ENCODE results near the gene TTC34. TPM values are rescaled to one million over a fixed set of nuclear protein-coding genes. Genes with fewer than 3 reads are reported as not detected.

Gene TTC34
- total RNA-seq, 2 experiments from 2014 or later = 1.1 TPM

DNA sequence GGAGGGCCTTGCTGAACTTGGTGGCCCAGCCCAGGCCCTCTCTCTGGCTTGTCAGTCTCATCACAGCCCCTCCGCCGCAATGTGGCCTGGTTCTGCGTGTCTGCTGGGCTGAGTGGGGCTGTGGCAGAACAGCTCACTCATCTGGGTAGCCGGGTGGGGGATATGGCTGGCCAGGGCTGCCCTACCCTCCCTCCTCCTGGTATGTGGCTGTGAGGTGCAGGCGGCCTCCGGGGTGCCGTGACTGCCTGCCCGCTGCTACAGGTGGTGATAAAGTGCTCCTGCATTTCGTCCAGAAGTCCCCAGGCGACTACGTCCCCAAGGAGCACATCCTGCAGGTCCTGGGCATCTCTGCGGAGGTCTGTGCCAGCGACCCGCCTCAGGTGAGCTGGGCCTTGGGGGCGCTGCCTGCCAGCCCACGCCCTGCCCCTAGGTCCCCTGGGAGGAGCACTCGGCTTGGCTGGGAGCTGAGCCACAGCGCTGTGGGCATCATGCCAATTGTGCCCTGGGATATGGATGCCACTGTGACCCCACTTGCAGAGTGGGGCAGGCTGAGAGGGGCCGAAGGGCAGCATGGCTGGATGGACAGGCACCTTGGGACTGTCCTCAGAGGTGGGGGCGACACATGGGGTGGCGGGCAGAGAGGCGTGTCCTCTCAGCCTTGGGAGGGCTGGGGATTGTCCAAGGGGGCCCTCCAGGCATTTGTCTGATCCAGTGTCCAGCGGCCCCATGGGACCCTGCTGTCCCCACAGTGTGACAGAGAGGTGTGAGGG, 212.6 kb downstream of the TTC34 start:
- Mint-ChIP-seq H3K4me3 (no peak overlapping the region), H3K36me3 (no peaks in the 10 kb centered on the region), H3K27ac (no peak overlapping the region), H3K27me3 (no peaks in the 10 kb centered on the region), H3K9me3 (ENCODE audit: low read depth) (no peaks in the 10 kb centered on the region), H3K4me1 (peaks cover 19% of the 10 kb centered on the region)
- no peak for ATAC-seq
- DNase-seq = no peak
- CTCF ChIA-PET = interaction anchor here (6.3 kb wide), 1 partner anchor 173 kb away, joined by 31 read pairs; no protein-coding TSS in a partner anchor

DNA sequence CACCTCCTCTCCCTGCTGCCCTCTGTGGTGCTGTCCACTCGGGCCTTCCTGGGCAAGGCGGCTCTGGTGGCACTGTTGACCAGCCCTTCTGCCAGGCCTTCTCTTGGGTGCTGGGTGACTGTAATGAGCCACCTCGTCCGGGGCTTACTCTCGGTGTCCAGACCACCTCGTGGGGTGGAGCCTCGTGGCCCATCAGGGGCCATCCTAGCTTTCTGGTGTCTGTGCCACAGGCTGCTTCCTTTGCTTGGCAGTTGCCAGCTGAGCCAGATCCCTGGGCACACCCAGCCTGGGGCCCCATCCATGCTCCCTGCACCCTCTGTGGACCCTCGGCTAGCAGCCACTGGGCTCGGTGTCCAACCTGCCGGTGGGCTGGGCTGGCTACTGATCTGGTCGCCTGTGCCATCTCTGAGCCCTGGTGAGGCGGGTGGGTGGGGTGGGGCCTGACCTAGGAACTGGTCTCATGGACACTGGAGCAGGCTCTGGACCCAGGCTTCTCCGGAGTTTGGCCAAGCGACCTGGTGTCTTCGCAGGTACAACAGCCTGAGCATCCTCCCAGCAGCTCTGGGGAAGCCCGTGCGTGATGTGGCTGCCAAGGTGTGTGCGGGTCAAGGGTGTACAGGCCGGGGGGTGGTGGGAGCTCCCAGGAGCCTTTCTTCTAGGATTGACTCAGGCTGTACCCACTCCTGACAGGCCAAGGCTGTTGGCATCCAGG, 213.5 kb downstream of the TTC34 start:
- ATAC-seq (no peak), DNase-seq (no peak)
- no peaks in the 10 kb centered on the region for H3K27me3 Mint-ChIP-seq
- CTCF ChIA-PET = interaction anchor here (1.0 to 6.3 kb wide), 3 partner anchors 10 to 172 kb away, joined by 6 to 31 read pairs (median 8); partner anchors contain the start of gene TNFRSF14
- no peaks in the 10 kb centered on the region for H3K36me3 Mint-ChIP-seq
- H3K4me3 Mint-ChIP-seq = peak overlapping the region; percentile 82
- H3K27ac Mint-ChIP-seq = no peak overlapping the region
- H3K9me3 Mint-ChIP-seq (ENCODE audit: low read depth) = no peaks in the 10 kb centered on the region
- H3K4me1 Mint-ChIP-seq = peaks cover 27% of the 10 kb centered on the region

DNA sequence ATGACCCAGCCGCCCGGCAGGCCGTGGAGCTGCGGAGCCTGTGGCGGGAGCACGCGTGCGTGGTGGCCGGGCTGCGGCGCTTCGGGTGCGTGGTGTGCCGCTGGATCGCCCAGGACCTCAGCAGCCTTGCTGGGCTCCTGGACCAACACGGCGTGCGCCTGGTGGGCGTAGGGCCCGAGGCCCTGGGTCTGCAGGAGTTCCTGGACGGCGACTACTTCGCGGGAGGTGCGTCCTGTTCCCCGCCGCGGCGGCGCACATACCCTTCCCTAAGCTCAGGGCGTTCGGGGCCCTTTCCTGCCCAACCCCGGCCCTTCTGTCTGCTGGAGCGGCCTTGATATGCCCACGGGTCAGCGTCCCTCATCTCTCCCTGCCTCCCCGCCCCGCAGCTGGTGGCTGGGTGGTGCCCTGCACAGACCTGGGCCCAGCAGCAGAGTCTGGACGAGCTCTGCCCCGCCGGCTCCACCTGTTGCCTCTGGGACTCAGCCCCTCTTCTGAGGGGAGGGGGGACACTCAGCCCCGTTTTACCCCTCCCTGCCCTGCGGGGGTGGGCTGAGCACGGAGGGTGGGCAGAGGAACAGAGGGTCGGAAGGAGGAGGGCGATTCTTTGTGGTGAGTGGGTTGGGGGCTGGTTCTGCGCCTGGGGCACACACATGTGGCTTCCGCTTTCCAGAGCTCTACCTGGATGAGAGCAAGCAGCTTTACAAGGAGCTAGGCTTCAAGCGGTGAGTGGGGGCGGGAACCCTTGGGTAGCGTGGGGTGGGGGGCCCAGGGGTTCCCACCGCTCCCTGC, 214.2 kb downstream of the TTC34 start:
- H3K4me1 Mint-ChIP-seq = peaks cover 31% of the 10 kb centered on the region
- DNase-seq (peak; percentile 55), ATAC-seq (no peak)
- no peaks in the 10 kb centered on the region for H3K27me3 Mint-ChIP-seq
- CTCF ChIA-PET = interaction anchor here (1.0 to 6.3 kb wide), 6 partner anchors 9 to 198 kb away, joined by 3 to 31 read pairs (median 5); partner anchors contain the start of gene TNFRSF14
- no peaks in the 10 kb centered on the region for H3K9me3 Mint-ChIP-seq (ENCODE audit: low read depth)
- H3K4me3 Mint-ChIP-seq = peak overlapping the region; percentile 82
- H3K36me3 Mint-ChIP-seq = no peaks in the 10 kb centered on the region
- peak overlapping the region; percentile 43 for H3K27ac Mint-ChIP-seq

DNA sequence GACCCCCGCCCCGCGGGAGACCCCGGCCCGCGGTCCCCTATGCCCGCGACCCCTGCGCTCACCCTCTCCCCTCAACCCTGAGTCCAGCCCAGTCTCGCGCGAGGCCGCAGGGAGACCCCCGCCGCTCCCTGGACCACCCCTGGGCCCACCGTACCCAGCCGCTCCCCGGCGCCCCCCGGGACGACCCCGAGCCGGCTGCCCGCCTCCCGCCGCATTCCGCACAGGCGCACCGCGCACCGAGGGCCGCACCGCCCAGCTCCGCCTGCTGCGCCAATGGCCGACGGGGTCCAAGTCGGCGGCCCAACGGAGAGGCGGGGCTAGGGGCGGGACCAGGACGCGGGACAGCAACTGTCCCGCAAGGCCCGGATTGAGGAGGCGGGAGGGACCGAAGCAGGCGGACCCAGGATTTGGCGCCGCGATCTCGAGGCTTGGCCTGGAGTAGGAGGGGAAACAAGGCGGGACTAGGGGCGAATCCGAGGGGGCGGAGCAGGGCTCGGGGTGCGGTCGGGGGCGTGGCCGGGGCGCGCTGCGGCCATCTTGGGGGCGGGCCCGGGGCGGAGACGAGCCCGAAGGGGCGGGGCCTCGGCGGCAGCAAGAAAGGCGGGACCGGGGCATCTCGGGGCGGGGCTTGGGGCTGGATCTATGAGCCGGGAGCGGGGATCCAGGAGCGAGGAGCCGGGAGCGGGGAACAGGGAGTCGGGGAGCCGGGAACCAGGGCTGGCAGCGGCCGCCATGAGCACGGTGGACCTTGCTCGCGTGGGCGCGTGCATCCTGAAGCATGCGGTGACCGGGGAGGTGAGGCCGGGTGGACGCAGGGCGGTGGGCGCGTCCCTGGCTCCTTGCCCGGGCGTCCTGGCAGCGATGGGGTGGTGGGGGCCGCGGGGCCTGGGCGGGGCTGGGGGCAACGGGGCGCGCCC, 215.1 kb downstream of the TTC34 start, which contains the start of gene PRXL2B:
Gene PRXL2B, plus strand, starts transcription at position 624 of the 917 bp plus-strand sequence. Its CDS starts 109 bp downstream, at position 733.
- Mint-ChIP-seq H3K9me3 (ENCODE audit: low read depth) (no peaks in the 10 kb centered on the region), H3K27me3 (no peaks in the 10 kb centered on the region), H3K36me3 (no peaks in the 10 kb centered on the region), H3K27ac (peak within 1 kb of the TSS; percentile 93), H3K4me1 (peaks cover 35% of the 10 kb centered on the region), H3K4me3 (peak within 1 kb of the TSS; percentile 82)
- DNase-seq = peak; percentile 99
- CTCF ChIA-PET = interaction anchor here (0.7 to 6.3 kb wide), 17 partner anchors 8 to 391 kb away, joined by 3 to 68 read pairs (median 4); partner anchors contain the start of genes FAAP20, PEX10 and TNFRSF14
- ATAC-seq = peak; percentile 82

Other genes starting within 250 kb of the TTC34 start
- gene TNFRSF14, start 245.3 kb downstream of the TTC34 start, total RNA-seq = 100 to 1,000 TPM; 106 to 111 TPM
- gene PRXL2B, start 214.9 kb downstream of the TTC34 start, total RNA-seq = 10 to 100 TPM; 22.4 to 26.2 TPM
- gene MMEL1, start 168.7 kb downstream of the TTC34 start, total RNA-seq = under 1 TPM in 1 of 2 experiments, not detected in 1; 0.58 TPM
- gene ACTRT2, start 219.8 kb upstream of the TTC34 start, total RNA-seq = not detected

Measured in activated CD8-positive, alpha-beta memory T cell treated with anti-CD3 and anti-CD28 coated beads, Interleukin-2, amount 10 ng/mL, durations not matched to agents 7 days and 5 days (primary cell).